Uterus (tissue), 4 donors: ENCODE results near the gene NUDT17. TPM values are rescaled to one million over a fixed set of nuclear protein-coding genes. Genes with fewer than 3 reads are reported as not detected.

Experiments
- DNase-seq, 2 donors: peaks; one replicate each; pipeline ENCODE4 v3.0.0-alpha.2; 2019 to 2020
- H3K27ac ChIP-seq, 2 donors: fragments of 200-600 bp; sonication (generic); 1 replicate in 1 of 2; 2 replicates in 1 of 2; pipeline ENCODE4 v1.5.1; 2016 to 2018
- H3K27me3 ChIP-seq, 2 donors: fragments of 200-600 bp; sonication (generic); one replicate each; pipeline ENCODE4 v1.5.1; 2018 to 2019; ENCODE audit warnings: control low read depth in 1 of 2
- H3K36me3 ChIP-seq, 2 donors: fragments of 200-600 bp; sonication (generic); one replicate each; pipeline ENCODE4 v1.5.1; 2019; ENCODE audit warnings: control low read depth in 1 of 2
- H3K4me1 ChIP-seq, 2 donors: fragments of 200-600 bp; sonication (generic); one replicate each; pipeline ENCODE4 v1.5.1; 2018 to 2019; ENCODE audit warnings: control low read depth in 1 of 2
- H3K4me3 ChIP-seq, 2 donors: fragments of 200-600 bp; sonication (generic); 1 replicate in 1 of 2; 2 replicates in 1 of 2; pipeline ENCODE4 v1.5.1; 2018 to 2019; ENCODE audit warnings: mild to moderate bottlenecking in 1 of 2
- H3K9me3 ChIP-seq, 2 donors: fragments of 200-600 bp; sonication (generic); one replicate each; pipeline ENCODE4 v1.5.1; 2019; ENCODE audit warnings: control low read depth in 1 of 2
- POLR2A ChIP-seq, 2 donors: fragments of 450-650 bp; IDR thresholded peaks; one replicate each; pipeline ENCODE4 v1.6.1; 2016; ENCODE audit warnings: antibody characterized with exemption in 2 of 2, mild to moderate bottlenecking in 1 of 2, moderate library complexity in 1 of 2
- intact Hi-C: fragments of 100-400 bp; cut with DNase I; formaldehyde crosslinking; loops from one replicate; pipeline ENCODE4 v1.15.1; 2023; ENCODE audit warnings: low total_unique reads
- microRNA-seq: library from miRNA; unstranded; fragments of <30 nt; microRNA quantifications from one replicate; pipeline ENCODE4, GENCODE V29; 2016; ENCODE audit warnings: borderline microRNAs expressed, borderline replicate concordance
- small RNA-seq: library from RNA; depleted of rRNA; stranded (forward); fragments of <200 nt; gene quantifications from one replicate; pipeline ENCODE3, GENCODE V24; 2016
- total RNA-seq, 4 donors: library from RNA; depleted of rRNA in 3 of 4; stranded (reverse); fragments of >200 nt in 3 of 4; gene quantifications; one replicate each; pipeline versions ENCODE4 v1.1.0 to v1.2.4, GENCODE V29; 2014 to 2023
- TF ChIP-seq, protein P1 (sequence below), 4 experiments: fragments of 200-600 bp in 2 of 4; fragments of 450-650 bp in 2 of 4; sonication (generic) in 2 of 4; IDR thresholded peaks; one replicate each; pipeline ENCODE4 v1.5.1; 2016 to 2019; ENCODE audit warnings: antibody characterized with exemption in 4 of 4, mild to moderate bottlenecking in 2 of 4, moderate library complexity in 1 of 4
- donor health status: DM: yes; HTN: yes; CAD: no.

NUDT17 gene
- total RNA-seq, 4 donors from 2014 or later = 2.5 to 5.6 (median 4.7) TPM; not detected in 1

DNA sequence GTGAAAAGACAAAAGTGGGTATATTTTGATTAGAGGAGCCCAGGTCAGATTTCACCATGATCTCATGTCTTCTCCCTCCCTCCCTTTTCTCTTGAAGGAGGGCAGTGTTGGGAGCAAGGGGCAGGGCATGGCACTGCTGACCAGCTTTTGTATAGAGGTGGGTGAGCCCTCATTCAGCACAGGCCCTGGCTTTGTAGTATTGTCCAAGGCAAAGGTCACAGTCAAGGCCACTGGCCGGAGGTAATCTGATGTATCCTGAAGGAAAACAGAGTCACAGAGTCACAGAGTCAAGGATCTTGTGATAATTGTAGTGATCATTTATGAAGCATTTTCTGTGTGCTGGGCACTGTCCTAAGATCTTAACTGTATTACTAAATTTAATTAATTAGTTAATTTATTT, 52.5 kb downstream of the NUDT17 start:
- H3K4me1 ChIP-seq = peaks cover 0 to under 1% of the 10 kb centered on the region in 2 donors
- no peak overlapping the region for H3K27ac ChIP-seq
- TF ChIP-seq, protein P1, sequence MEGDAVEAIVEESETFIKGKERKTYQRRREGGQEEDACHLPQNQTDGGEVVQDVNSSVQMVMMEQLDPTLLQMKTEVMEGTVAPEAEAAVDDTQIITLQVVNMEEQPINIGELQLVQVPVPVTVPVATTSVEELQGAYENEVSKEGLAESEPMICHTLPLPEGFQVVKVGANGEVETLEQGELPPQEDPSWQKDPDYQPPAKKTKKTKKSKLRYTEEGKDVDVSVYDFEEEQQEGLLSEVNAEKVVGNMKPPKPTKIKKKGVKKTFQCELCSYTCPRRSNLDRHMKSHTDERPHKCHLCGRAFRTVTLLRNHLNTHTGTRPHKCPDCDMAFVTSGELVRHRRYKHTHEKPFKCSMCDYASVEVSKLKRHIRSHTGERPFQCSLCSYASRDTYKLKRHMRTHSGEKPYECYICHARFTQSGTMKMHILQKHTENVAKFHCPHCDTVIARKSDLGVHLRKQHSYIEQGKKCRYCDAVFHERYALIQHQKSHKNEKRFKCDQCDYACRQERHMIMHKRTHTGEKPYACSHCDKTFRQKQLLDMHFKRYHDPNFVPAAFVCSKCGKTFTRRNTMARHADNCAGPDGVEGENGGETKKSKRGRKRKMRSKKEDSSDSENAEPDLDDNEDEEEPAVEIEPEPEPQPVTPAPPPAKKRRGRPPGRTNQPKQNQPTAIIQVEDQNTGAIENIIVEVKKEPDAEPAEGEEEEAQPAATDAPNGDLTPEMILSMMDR (IDR thresholded peaks at IDR 0.05) = no peak
- no peak for TF ChIP-seq POLR2A (IDR thresholded peaks at IDR 0.05)
- no peak for DNase-seq
- no peaks in the 10 kb centered on the region for H3K36me3 ChIP-seq
- H3K9me3 ChIP-seq = no peaks in the 10 kb centered on the region
- intact Hi-C loops = loop anchor here (10.0 kb wide), 1 partner anchor 117 kb away; no protein-coding TSS in a partner anchor
- H3K4me3 ChIP-seq = no peak overlapping the region
- H3K27me3 ChIP-seq = no peaks in the 10 kb centered on the region

Small RNA genes within 50 kb of the gene (microRNA-seq; reads per million reads assigned to microRNA genes)
- gene MIR6736 = not detected

Small RNA genes within 50 kb of the gene (small RNA-seq; reads per million reads assigned to genes)
- not detected for gene MIR6736

Other genes with a start within 250 kb of the NUDT17 start
- gene GPR89A, start 237.6 kb upstream of the NUDT17 start, total RNA-seq = 10 to 100 TPM; 19.0 to 71.8 (median 31.9) TPM
- gene PDZK1, start 138.3 kb upstream of the NUDT17 start, total RNA-seq = under 1 TPM in 1 of 4 donors, not detected in 3; 0.35 TPM
- under 1 TPM in 1 of 4 donors, not detected in 3; 0.55 TPM for gene CD160, start 126.1 kb upstream of the NUDT17 start, total RNA-seq
- 10 to 100 TPM; 18.8 to 33.4 (median 27.8) TPM for gene RNF115, start 21.5 kb upstream of the NUDT17 start, total RNA-seq
- 10 to 100 TPM; 36.0 to 49.2 (median 42.2) TPM for gene POLR3C, start 21.4 kb upstream of the NUDT17 start, total RNA-seq
- 10 to 100 TPM; 10.2 to 88.6 (median 24.5) TPM for gene PIAS3, start 13.5 kb downstream of the NUDT17 start, total RNA-seq
- gene ANKRD35, start 40.2 kb downstream of the NUDT17 start, total RNA-seq = 1 to 10 TPM in 3 of 4 donors, under 1 TPM in 1; 0.77 to 8.8 (median 5.4) TPM
- 10 to 100 TPM in 1 of 4 donors, 1 to 10 TPM in 3; 2.7 to 19.9 (median 4.0) TPM for gene ITGA10, start 64.4 kb downstream of the NUDT17 start, total RNA-seq
- gene PEX11B, start 73.1 kb downstream of the NUDT17 start, total RNA-seq = 10 to 100 TPM; 26.1 to 46.3 (median 36.0) TPM
- gene RBM8A, start 81.9 kb downstream of the NUDT17 start, total RNA-seq = 100 to 1,000 TPM; 118 to 226 (median 146) TPM
- gene LIX1L, start 112.4 kb downstream of the NUDT17 start, total RNA-seq = 10 to 100 TPM; 12.3 to 69.0 (median 32.2) TPM
- gene ANKRD34A, start 118.9 kb downstream of the NUDT17 start, total RNA-seq = 1 to 10 TPM in 1 of 4 donors, under 1 TPM in 3; 0.26 to 5.0 (median 0.61) TPM
- gene POLR3GL, start 119.1 kb downstream of the NUDT17 start, total RNA-seq = 10 to 100 TPM in 2 of 4 donors, 1 to 10 TPM in 2; 3.3 to 28.1 (median 8.6) TPM
- 1,000 to 10,000 TPM in 3 of 4 donors, 100 to 1,000 TPM in 1; 731 to 1,940 (median 1,478) TPM for gene TXNIP, start 150.9 kb downstream of the NUDT17 start, total RNA-seq
- not detected for gene HJV, start 176.1 kb downstream of the NUDT17 start, total RNA-seq